Chondrocyte (in vitro differentiated cells): ENCODE data around the gene FAXDC2. TPM values are rescaled to one million over a fixed set of nuclear protein-coding genes. Genes with fewer than 3 reads are reported as not detected.

Experiments used
- DNase-seq: peaks from one replicate; pipeline ENCODE4 v3.0.0; 2021; ENCODE audit warnings: mixed read lengths, low spot score
- H3K27ac Mint-ChIP-seq: one replicate; pipeline ENCODE4 v1.8.0; 2021; ENCODE audit warnings: mild to moderate bottlenecking, moderate library complexity, mixed read lengths; ENCODE audit not compliant: unreplicated experiment
- H3K27me3 Mint-ChIP-seq: 2 replicates; pipeline ENCODE4 v1.8.0; 2021; ENCODE audit warnings: low read depth, mixed read lengths
- H3K36me3 Mint-ChIP-seq: 2 replicates; pipeline ENCODE4 v1.8.0; 2021; ENCODE audit warnings: low read depth, mixed read lengths
- H3K4me1 Mint-ChIP-seq: 2 replicates; pipeline ENCODE4 v1.8.0; 2021; ENCODE audit warnings: low read depth, mild to moderate bottlenecking, mixed read lengths
- H3K4me3 Mint-ChIP-seq: one replicate; pipeline ENCODE4 v1.8.0; 2021; ENCODE audit warnings: mild to moderate bottlenecking, moderate library complexity, mixed read lengths; ENCODE audit not compliant: unreplicated experiment
- H3K9me3 Mint-ChIP-seq: 2 replicates; pipeline ENCODE4 v1.8.0; 2021; ENCODE audit warnings: low read depth, mixed read lengths
- CTCF ChIP-seq: fragments of 200-600 bp; sonication (generic); IDR thresholded peaks from 2 replicates; pipeline ENCODE4 v1.5.0; 2021; ENCODE audit warnings: antibody characterized with exemption, mild to moderate bottlenecking, moderate library complexity
- total RNA-seq: library from RNA; stranded (reverse); gene quantifications from 3 replicates; pipeline ENCODE4 v1.2.1, GENCODE V29; 2021

FAXDC2 gene
- total RNA-seq, 1 donor from 2014 or later = 2.3 TPM

- Mint-ChIP-seq H3K9me3 (no peaks in the 10 kb centered on the region), H3K27me3 (no peaks in the 10 kb centered on the region), H3K4me3 (no peak overlapping the region), H3K4me1 (peaks cover 3% of the 10 kb centered on the region), H3K27ac (no peak overlapping the region), H3K36me3 (peaks cover 46% of the 10 kb centered on the region)
- no peak for DNase-seq
- TF ChIP-seq CTCF = no peak
These were observed 36.7 kb downstream of the FAXDC2 start for GRCh38 chr5:154813736-154814135.

- Mint-ChIP-seq H3K36me3 (peaks cover 51% of the 10 kb centered on the region), H3K4me1 (peaks cover 3% of the 10 kb centered on the region), H3K4me3 (no peak overlapping the region), H3K9me3 (no peaks in the 10 kb centered on the region), H3K27me3 (no peaks in the 10 kb centered on the region), H3K27ac (peak overlapping the region; percentile 41)
- no peak for DNase-seq
- TF ChIP-seq CTCF = no peak
These were observed 37.2 kb downstream of the FAXDC2 start for GRCh38 chr5:154813158-154813557.

DNA sequence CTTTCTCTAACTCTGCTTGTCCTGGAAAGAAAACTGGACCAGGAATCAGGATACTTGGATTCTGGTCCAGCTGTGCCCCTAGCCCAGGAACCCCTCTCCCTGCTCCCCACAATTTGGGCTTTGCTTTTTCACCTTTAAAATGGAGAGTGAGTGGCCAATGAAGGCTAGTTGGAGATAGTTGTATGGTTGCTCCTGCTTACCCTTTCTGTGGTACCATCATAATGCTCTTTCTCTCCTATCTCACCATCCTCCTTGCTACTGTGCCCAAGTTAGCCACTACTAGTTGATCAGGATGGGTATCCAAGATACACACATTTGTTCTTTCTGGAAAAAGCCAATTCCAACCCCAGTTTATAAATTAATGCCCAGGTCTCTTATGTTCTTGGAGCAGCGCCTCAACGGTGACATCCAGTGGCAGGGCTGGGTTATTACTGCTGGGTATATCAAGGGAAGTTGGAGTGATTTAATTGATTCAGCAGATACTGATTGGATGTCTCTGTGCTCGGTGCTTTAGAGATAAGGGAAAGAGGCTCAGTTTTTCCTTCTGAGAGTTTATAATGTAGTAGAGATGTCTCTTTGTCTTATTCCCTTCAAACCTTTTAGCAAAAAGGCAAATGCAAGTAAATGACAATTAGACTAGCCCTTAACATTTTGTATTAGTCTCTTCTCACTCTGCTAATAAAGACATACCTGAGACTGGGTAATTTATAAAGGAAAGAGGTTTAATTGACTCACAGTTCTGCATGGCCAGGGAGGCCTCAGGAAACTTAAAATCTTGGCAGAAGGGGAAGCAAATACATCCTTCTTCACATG is 38.5 kb downstream of the FAXDC2 start:
- DNase-seq = no peak
- H3K9me3 Mint-ChIP-seq = no peaks in the 10 kb centered on the region
- peak; percentile 95 for TF ChIP-seq CTCF
- peaks cover 51% of the 10 kb centered on the region for H3K36me3 Mint-ChIP-seq
- H3K27ac Mint-ChIP-seq = peak overlapping the region; percentile 80
- H3K4me3 Mint-ChIP-seq = no peak overlapping the region
- no peaks in the 10 kb centered on the region for H3K27me3 Mint-ChIP-seq
- peaks cover 3% of the 10 kb centered on the region for H3K4me1 Mint-ChIP-seq

DNA sequence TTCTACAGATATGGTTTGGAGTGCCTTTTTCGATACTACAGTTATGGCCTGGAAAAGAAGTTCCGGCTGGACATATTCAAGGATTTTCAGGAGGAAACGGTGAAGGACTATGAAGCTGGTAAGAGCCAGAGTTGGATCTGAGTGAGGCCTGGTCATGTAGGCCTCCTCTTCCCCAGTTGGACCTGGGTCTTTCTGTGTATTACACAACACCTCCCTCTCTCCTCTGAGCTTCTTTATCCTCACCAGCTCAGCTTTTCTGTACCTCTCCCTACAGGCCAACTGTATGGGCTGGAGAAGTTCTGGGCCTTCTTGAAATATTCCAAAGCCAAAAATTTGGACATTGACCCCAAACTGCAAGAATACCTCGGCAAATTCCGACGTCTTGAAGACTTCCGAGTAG is 39.2 kb downstream of the FAXDC2 start:
- TF ChIP-seq CTCF = no peak
- H3K4me1 Mint-ChIP-seq = peaks cover 3% of the 10 kb centered on the region
- peak overlapping the region; percentile 36 for H3K27ac Mint-ChIP-seq
- H3K36me3 Mint-ChIP-seq = peaks cover 49% of the 10 kb centered on the region
- no peak for DNase-seq
- H3K4me3 Mint-ChIP-seq = no peak overlapping the region
- no peaks in the 10 kb centered on the region for H3K9me3 Mint-ChIP-seq
- H3K27me3 Mint-ChIP-seq = no peaks in the 10 kb centered on the region

- H3K36me3 Mint-ChIP-seq = peaks cover 50% of the 10 kb centered on the region
- TF ChIP-seq CTCF = no peak
- no peak overlapping the region for H3K4me3 Mint-ChIP-seq
- no peaks in the 10 kb centered on the region for H3K9me3 Mint-ChIP-seq
- DNase-seq = no peak
- no peak overlapping the region for H3K27ac Mint-ChIP-seq
- H3K4me1 Mint-ChIP-seq = peaks cover 4% of the 10 kb centered on the region
- no peaks in the 10 kb centered on the region for H3K27me3 Mint-ChIP-seq
These were observed 44.2 kb downstream of the FAXDC2 start for GRCh38 chr5:154806176-154806575.
